ENCODE data around the gene PLPP4. TPM values are rescaled to one million over a fixed set of nuclear protein-coding genes. Genes with fewer than 3 reads are reported as not detected.

PLPP4 gene
- total RNA-seq, 1 experiment from 2014 or later = not detected

DNA sequence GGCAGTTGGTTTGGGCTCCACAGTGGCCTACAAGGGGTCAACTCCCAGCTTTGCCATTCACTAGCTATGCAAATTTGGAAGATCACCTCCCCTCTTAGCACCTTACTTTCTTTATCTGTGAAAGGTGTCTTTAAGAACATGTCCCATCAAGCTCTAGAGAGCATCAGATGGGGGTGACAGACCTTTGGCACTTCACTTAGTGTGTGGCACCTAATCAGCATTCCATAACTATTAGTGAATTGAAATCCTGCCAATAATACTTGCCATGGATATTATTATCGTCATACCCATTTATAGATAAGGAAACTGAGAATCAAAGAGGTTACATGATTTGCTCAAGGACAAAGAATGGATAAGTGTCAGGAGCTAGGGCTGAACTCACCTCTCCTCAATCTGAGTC lies 51.9 kb downstream of the PLPP4 start:
- intact Hi-C loops (cut with micrococcal nuclease; ENCODE audit: unreplicated experiment) = no loop called here
- no peak overlapping the region for H3K27ac ChIP-seq

GRCh38 chr10:120511165-120511564 lies 54.1 kb downstream of the PLPP4 start:
- no peak overlapping the region for H3K4me3 ChIP-seq
- H3K79me2 ChIP-seq (ENCODE audit: low read depth) = no peaks in the 10 kb centered on the region
- CTCF ChIA-PET = no interaction called here
- no peaks in the 10 kb centered on the region for H4K20me1 ChIP-seq (ENCODE audit: insufficient read depth)
- DNase-seq = no peak
- H3F3A ChIP-seq (ENCODE audit: insufficient read depth, low read depth) = no peaks in the 10 kb centered on the region
- H3K4me2 ChIP-seq = no peak overlapping the region
- no peak overlapping the region for H2AFZ ChIP-seq
- intact Hi-C loops (cut with micrococcal nuclease; ENCODE audit: unreplicated experiment) = no loop called here
- no peaks in the 10 kb centered on the region for H3K4me1 ChIP-seq (replicated peaks; ENCODE audit: insufficient read depth)
- no peaks in the 10 kb centered on the region for H3K27me3 ChIP-seq (ENCODE audit: insufficient read depth, low read depth)
- H3K36me3 ChIP-seq (ENCODE audit: low read depth) = no peaks in the 10 kb centered on the region
- no peak for TF ChIP-seq EZH2 (IDR thresholded peaks at IDR 0.05; ENCODE audit: low read depth)
- TF ChIP-seq, protein P1, sequence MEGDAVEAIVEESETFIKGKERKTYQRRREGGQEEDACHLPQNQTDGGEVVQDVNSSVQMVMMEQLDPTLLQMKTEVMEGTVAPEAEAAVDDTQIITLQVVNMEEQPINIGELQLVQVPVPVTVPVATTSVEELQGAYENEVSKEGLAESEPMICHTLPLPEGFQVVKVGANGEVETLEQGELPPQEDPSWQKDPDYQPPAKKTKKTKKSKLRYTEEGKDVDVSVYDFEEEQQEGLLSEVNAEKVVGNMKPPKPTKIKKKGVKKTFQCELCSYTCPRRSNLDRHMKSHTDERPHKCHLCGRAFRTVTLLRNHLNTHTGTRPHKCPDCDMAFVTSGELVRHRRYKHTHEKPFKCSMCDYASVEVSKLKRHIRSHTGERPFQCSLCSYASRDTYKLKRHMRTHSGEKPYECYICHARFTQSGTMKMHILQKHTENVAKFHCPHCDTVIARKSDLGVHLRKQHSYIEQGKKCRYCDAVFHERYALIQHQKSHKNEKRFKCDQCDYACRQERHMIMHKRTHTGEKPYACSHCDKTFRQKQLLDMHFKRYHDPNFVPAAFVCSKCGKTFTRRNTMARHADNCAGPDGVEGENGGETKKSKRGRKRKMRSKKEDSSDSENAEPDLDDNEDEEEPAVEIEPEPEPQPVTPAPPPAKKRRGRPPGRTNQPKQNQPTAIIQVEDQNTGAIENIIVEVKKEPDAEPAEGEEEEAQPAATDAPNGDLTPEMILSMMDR (conservative IDR thresholded peaks at IDR 0.05) = no peak
- POLR2A ChIA-PET (ENCODE audit: unreplicated experiment) = no interaction called here
- BruUV-seq (replicated peaks) = no TSS peak
- H3K27ac ChIP-seq = no peak overlapping the region
- no peaks in the 10 kb centered on the region for H3K9me3 ChIP-seq (ENCODE audit: insufficient read depth, low read depth)
- H3K9me2 ChIP-seq (ENCODE audit: insufficient read depth) = no peaks in the 10 kb centered on the region

More for the DNA sequence above, 51.9 kb downstream of the PLPP4 start:
- Histone ChIP-seq H3K27me3 (ENCODE audit: insufficient read depth, low read depth) (no peaks in the 10 kb centered on the region), H3K4me1 (replicated peaks; ENCODE audit: insufficient read depth) (no peaks in the 10 kb centered on the region), H3K79me2 (ENCODE audit: low read depth) (no peaks in the 10 kb centered on the region), H4K20me1 (ENCODE audit: insufficient read depth) (no peaks in the 10 kb centered on the region), H3K4me2 (no peak overlapping the region), H3F3A (ENCODE audit: insufficient read depth, low read depth) (no peaks in the 10 kb centered on the region), H3K9me2 (ENCODE audit: insufficient read depth) (no peaks in the 10 kb centered on the region), H3K9me3 (ENCODE audit: insufficient read depth, low read depth) (no peaks in the 10 kb centered on the region), H3K36me3 (ENCODE audit: low read depth) (no peaks in the 10 kb centered on the region), H2AFZ (no peak overlapping the region), H3K4me3 (no peak overlapping the region)
- ChIA-PET CTCF (no interaction called here), POLR2A (ENCODE audit: unreplicated experiment) (no interaction called here)
- no peak for DNase-seq
- TF ChIP-seq, protein P1 (conservative IDR thresholded peaks at IDR 0.05) = no peak
- no peak for TF ChIP-seq EZH2 (IDR thresholded peaks at IDR 0.05; ENCODE audit: low read depth)
- BruUV-seq (replicated peaks) = no TSS peak

DNA sequence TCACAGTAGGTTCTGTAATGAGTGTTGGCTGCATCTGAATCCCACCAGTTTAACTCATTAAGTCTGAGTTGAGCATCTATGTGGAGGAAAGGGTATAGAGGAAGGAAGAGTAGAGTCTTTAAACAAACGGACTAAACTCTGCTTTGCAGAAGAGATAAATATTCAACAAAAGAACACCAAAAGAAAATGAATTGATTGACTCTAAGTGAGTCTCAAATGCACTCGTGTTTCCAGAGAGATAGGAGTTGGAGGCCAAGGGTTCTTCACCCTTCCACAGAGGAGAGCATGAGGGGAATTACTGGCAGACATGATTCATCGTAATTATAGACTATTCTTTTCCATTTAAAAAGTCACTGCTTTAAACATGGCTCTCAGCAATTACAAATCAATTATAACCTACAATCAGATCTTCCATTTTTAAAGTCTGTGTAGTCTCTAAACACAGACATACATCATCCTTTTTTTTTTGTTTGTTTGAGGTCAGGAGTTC lies 56.3 kb downstream of the PLPP4 start:
- Histone ChIP-seq H2AFZ (no peak overlapping the region), H3K9me3 (ENCODE audit: insufficient read depth, low read depth) (no peaks in the 10 kb centered on the region), H3K27ac (no peak overlapping the region), H3K4me1 (replicated peaks; ENCODE audit: insufficient read depth) (no peaks in the 10 kb centered on the region), H3K79me2 (ENCODE audit: low read depth) (no peaks in the 10 kb centered on the region), H4K20me1 (ENCODE audit: insufficient read depth) (no peaks in the 10 kb centered on the region), H3K27me3 (ENCODE audit: insufficient read depth, low read depth) (peaks cover 3% of the 10 kb centered on the region; the same call in 1 of the 2 replicates), H3K4me3 (no peak overlapping the region), H3K9me2 (ENCODE audit: insufficient read depth) (no peaks in the 10 kb centered on the region), H3F3A (ENCODE audit: insufficient read depth, low read depth) (no peaks in the 10 kb centered on the region), H3K4me2 (no peak overlapping the region), H3K36me3 (ENCODE audit: low read depth) (no peaks in the 10 kb centered on the region)
- ChIA-PET POLR2A (ENCODE audit: unreplicated experiment) (no interaction called here), CTCF (no interaction called here)
- TF ChIP-seq, protein P1 (conservative IDR thresholded peaks at IDR 0.05) = no peak
- TF ChIP-seq EZH2 (IDR thresholded peaks at IDR 0.05; ENCODE audit: low read depth) = no peak
- no TSS peak for BruUV-seq (replicated peaks)
- intact Hi-C loops (cut with micrococcal nuclease; ENCODE audit: unreplicated experiment) = no loop called here
- no peak for DNase-seq

All from PC-9 (cell line).